SK-N-MC (cell line): ENCODE results near the gene TMEM190.
"Not testable (repeated sequence)": the region's sequence is repeated elsewhere in the genome, so short reads cannot be mapped to it uniquely, and the experiment has no call there.

ENCODE experiments used
- DNase-seq: peaks from one replicate; pipeline ENCODE4 v3.0.0-alpha.2; 2011; ENCODE audit warnings: low read depth, low spot score
- H3K27ac ChIP-seq: fragments of 200-600 bp; sonication (generic); 2 replicates; pipeline ENCODE4 v1.5.1; 2016; ENCODE audit warnings: mixed run types
- H3K36me3 ChIP-seq: fragments of 200-600 bp; sonication (generic); 2 replicates; pipeline ENCODE4 v1.6.1; 2017; ENCODE audit warnings: antibody characterized with exemption, low read length, mixed read lengths; ENCODE audit not compliant: insufficient read depth
- H3K4me3 ChIP-seq: fragments of 200-600 bp; sonication (generic); 2 replicates; pipeline ENCODE4 v1.5.1; 2016
- H3K9ac ChIP-seq: fragments of 200-600 bp; sonication (generic); 2 replicates; pipeline ENCODE4 v1.8.0; 2017; ENCODE audit warnings: mixed run types, mixed read lengths; ENCODE audit not compliant: insufficient read length
- H3K9me3 ChIP-seq: fragments of 200-600 bp; sonication (generic); 2 replicates; pipeline ENCODE4 v1.6.1; 2017; ENCODE audit warnings: low read depth, mild to moderate bottlenecking, antibody characterized with exemption, low read length, moderate library complexity, mixed read lengths
- EZH2 ChIP-seq: fragments of 200-600 bp; sonication (generic); IDR thresholded peaks from one replicate; pipeline ENCODE4 v1.6.1; 2017; ENCODE audit warnings: antibody characterized with exemption
- FOXP2 ChIP-seq: optimal IDR thresholded peaks from 2 replicates; pipeline ENCODE3; 2011; ENCODE audit warnings: mild to moderate bottlenecking, moderate library complexity; ENCODE audit not compliant: insufficient read depth; ENCODE audit errors: extremely low read length, control extremely low read depth
- POLR2AphosphoS5 ChIP-seq: IDR thresholded peaks from 2 replicates; pipeline ENCODE4 v1.6.1; 2012; ENCODE audit warnings: mild to moderate bottlenecking, low read depth, low read length, borderline replicate concordance

The TMEM190 gene

DNA sequence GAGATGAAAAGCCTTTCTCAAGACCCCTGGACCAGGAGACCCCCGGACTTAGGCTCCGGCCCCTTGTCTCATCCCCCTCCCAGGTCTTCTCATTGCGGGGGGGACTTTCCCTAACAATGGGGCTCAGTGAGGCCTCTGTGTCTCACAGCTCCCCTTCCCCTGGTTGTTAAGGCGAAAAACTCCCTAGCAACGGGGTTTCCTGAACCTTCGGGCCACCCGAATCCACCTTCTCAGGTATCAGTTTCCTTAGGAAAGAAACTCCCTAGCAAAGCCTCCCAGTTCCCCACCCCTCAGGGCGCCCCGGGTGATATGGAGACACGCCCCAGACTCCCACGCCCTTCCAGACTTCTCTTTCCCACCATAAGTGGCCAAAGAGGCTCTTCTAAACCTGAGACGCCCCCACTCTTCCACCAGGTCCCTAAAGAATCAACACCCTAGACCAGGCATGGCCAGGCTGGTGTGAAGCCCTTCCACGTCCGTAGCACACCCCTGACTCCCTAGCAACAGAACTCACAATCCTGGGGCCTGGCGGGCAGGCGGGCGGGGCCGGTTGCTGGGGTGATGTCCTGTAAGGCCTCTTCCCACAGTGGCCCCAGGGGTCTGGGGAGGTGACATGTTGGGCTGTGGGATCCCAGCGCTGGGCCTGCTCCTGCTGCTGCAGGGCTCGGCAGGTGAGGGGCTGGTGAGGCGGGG lies at the start of gene TMEM190:
Gene TMEM190 (plus strand): TSS at position 586 of the 693 bp plus-strand sequence. CDS start 28 bp downstream, at position 614.
- Histone ChIP-seq H3K9me3 (no peaks in the 10 kb centered on the region), H3K9ac (no peak within 1 kb of the TSS), H3K36me3 (no peaks in the 10 kb centered on the region), H3K27ac (no peak within 1 kb of the TSS), H3K4me3 (no peak within 1 kb of the TSS)
- DNase-seq = no peak
- no peak for TF ChIP-seq POLR2AphosphoS5
- no peak for TF ChIP-seq EZH2
- no peak for TF ChIP-seq FOXP2

DNA sequence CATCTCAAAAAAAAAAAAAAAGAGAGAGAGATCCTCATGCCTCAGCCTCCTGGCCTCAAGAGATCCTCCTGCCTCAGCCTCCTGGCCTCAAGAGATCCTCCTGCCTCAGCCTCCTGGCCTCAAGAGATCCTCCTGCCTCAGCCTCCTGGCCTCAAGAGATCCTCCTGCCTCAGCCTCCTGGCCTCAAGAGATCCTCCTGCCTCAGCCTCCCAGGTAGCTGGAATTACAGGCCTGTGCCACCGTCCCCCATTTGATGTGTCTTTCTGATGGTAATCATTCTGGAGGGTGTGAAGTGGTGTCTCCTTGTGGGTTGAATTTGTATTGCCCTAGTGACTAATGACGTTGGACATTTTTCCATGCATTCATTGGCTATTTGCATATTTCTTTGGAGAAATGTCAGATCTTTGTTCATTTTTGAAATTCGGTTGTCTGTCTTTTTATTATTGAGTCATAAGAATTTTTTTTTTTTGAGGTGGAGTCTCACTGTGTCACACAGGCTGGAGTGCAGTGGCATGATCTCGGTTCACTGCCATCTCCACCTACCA lies 47.8 kb upstream of the TMEM190 start:
- H3K9ac ChIP-seq, H3K9me3 ChIP-seq, H3K4me3 ChIP-seq, H3K36me3 ChIP-seq, H3K27ac ChIP-seq, DNase-seq: not testable (repeated sequence)

DNA sequence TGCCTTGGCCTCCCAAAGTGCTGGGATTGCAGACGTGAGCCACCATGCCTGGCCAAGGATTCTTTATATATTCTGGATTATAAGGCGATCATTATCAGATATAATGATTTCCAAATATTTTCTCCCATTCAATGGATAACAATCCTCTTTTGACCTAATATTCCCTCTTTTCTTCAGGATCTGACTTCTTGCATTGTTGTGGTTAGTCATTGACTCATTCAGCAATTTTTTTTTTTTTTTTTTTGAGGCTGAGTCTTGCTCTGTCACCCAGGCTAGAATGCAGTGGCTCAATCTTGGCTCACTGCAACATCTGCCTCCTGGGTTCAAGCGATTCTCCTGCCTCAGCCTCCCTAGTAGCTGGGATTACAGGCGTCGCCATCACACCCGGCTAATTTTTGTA lies 46.8 kb upstream of the TMEM190 start:
- H3K9me3 ChIP-seq, H3K36me3 ChIP-seq, H3K9ac ChIP-seq, DNase-seq, H3K4me3 ChIP-seq, H3K27ac ChIP-seq: not testable (repeated sequence)

DNA sequence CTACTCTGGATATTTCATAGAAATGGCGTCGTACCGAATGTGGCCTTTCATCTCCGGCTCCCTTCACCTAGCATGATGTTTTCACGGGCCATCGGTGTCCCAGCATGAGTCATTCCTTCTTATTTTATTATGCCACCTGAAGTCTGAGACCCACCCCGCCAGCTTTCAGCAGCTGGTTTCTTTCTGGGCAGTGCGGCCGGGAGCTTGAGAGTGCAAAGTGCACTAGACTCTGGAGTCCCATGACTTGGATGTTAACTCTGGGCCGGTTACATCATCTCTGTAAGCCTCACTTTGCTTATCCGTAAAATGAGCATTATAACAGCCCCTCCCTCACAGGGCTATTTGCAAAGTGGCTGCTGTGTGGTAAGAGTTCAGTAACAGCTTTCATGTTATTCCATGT lies 42.8 kb upstream of the TMEM190 start:
- TF ChIP-seq EZH2 (no peak), FOXP2 (no peak), POLR2AphosphoS5 (no peak)
- Histone ChIP-seq H3K9me3 (no peaks in the 10 kb centered on the region), H3K9ac (no peak overlapping the region), H3K4me3 (no peak overlapping the region), H3K27ac (no peak overlapping the region), H3K36me3 (no peaks in the 10 kb centered on the region)
- no peak for DNase-seq

DNA sequence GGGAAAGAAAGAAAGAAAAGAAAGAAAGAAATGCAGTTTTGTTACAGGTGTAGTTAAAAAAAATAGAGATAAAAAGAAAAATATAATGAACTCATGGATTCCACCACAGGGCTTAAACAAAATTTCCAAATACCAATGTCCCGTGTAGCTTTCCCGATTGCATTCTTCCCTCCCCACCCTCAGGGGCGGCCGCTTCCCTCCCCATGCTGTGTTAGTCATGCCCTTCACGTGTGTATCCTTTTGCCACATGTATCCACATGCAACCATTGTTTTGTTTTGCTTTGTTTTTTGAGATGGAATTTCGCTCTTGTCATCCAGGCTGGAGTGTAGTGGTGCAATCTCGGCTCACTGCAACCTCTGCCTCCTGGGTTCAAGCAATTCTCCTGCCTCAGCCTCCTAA lies 40.5 kb upstream of the TMEM190 start:
- Histone ChIP-seq H3K36me3 (no peaks in the 10 kb centered on the region), H3K9me3 (no peaks in the 10 kb centered on the region), H3K4me3 (no peak overlapping the region), H3K27ac (no peak overlapping the region), H3K9ac (no peak overlapping the region)
- DNase-seq = no peak
- no peak for TF ChIP-seq FOXP2
- TF ChIP-seq POLR2AphosphoS5 = no peak
- TF ChIP-seq EZH2 = no peak

DNA sequence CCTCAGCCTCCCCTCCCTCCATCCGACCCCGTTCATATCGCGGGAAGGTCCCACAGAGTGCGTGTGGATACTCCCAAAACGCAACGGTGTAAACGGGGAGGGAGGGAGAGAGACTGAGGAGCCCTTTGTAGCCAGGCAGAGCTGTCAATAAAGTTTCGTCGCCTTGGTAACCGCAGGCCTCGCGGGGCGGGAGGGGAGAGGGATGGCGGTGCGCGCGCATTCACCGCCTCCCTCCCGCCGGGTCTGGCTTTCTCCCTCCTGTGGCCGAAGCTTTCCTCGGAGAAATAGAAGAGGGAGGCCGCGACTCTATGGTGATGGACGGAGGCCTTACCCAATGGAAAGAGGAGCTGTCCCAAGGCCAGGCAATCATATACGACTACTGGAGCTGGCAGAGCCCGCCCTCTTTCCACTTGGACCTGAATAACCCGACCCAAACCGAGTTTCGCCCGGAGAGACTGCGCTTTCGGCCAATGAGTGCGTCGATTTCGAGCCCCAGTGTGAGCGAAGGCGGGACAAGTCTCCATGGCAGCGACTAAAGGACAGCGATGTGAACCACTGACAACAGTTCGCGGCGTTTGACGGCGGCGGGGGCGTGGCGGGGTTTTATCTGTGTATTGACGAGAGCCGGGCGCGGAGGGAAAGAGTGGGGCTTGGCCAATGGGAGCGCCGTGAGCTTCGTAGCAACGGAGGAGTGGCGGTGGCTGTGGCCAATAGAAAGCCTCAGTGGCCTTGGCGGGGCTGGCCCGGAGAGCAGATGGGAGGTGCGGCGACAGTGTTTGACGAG lies 37.3 kb upstream of the TMEM190 start, which contains the start of gene KMT5C:
Gene KMT5C (plus strand): TSS at position 772 of the 784 bp plus-strand sequence. CDS start 2,061 bp downstream, outside the sequence.
- peak within 1 kb of the TSS; percentile 86 for H3K9ac ChIP-seq
- no peaks in the 10 kb centered on the region; the same call in 1 of the 2 replicates for H3K36me3 ChIP-seq
- TF ChIP-seq POLR2AphosphoS5 (peak; percentile 44), FOXP2 (peak; percentile 47), EZH2 (no peak)
- peak; percentile 100 for DNase-seq
- H3K4me3 ChIP-seq = peak within 1 kb of the TSS; percentile 85
- H3K9me3 ChIP-seq = no peaks in the 10 kb centered on the region
- H3K27ac ChIP-seq = peak within 1 kb of the TSS; percentile 78

DNA sequence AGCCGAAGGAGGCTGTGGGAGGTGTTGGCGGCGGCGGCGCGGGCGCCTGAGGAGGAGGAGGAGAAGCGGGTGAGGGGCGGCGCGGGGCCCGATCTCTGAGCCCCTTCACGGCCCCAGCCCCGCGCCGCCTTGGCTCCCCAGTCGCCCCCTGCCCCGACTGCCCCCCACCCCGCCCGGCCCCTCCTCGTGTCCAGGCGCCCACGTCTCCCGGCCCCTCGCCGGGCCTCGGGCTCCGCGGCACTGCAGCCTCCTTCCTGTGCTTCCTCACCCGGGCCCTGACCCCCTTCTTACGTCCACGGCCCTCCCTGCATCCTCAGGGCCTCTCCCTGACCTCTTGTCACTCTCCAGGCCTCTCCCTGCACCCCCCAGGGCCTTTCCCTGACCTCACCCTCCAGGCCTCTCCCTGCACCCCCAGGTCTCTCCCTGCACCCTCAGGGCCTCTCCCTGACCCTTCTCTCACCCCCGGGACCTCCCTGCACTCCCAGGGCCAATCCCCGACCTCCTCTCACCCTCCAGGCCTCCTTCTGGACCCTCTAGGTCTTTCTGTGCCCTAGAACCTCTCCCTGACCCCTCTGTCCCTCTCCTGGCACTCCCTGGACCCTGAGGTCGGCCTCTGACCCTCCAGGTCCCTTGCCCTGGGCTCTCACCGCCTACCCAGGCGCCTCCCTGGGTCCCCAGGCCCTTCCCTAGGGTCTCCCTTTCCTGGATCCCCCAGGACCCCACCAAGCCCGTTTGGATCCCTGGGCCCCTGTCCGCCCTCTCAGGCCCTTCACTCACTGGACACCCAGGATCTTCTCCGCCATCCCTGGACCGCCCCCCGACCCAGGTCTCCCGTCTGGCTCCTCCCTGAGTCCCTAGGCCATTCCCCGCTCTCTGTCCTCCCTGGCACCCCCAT lies 36.5 kb upstream of the TMEM190 start:
- Histone ChIP-seq H3K27ac (peak overlapping the region; percentile 65), H3K9me3 (no peaks in the 10 kb centered on the region), H3K36me3 (no peaks in the 10 kb centered on the region; the same call in 1 of the 2 replicates), H3K9ac (peak overlapping the region; percentile 86), H3K4me3 (peak overlapping the region; percentile 81)
- TF ChIP-seq FOXP2 (no peak), EZH2 (no peak), POLR2AphosphoS5 (peak; percentile 76)
- DNase-seq = no peak

DNA sequence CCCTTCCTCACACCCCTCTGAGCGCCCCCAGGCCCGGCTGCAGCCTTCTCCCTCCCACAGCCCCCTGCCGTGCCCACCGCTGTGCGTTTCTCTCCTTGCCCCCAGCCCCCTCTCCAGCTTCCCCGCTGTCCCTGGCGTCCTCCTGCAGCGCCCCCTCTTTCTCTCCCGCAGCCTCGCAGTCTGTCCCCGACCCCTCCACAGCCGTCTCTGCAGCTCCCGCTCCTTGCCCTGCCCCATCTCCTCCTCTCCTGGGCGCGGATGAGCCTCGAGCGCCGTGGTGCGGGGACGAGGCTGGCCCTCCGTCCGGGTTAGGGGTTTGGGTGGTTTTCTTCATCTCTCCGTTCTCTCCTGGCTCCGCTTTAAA lies 35.9 kb upstream of the TMEM190 start:
- Histone ChIP-seq H3K9ac (peak overlapping the region; percentile 86), H3K36me3 (no peaks in the 10 kb centered on the region; the same call in 1 of the 2 replicates), H3K27ac (no peak overlapping the region), H3K9me3 (no peaks in the 10 kb centered on the region), H3K4me3 (peak overlapping the region; percentile 81)
- DNase-seq = no peak
- TF ChIP-seq FOXP2 (no peak), EZH2 (no peak), POLR2AphosphoS5 (no peak; the same call in 1 of the 2 replicates)
